Activated T-cell treated with anti-CD3 and anti-CD28 coated beads for 1 hour (primary cell): ENCODE data around the gene GPR119.
"Not testable (repeated sequence)": the region's sequence is repeated elsewhere in the genome, so short reads cannot be mapped to it uniquely, and the experiment has no call there.

Experiments used
- DNase-seq: peaks from one replicate; pipeline ENCODE4 v3.0.0-alpha.2; 2020; ENCODE audit warnings: low read depth

The GPR119 gene

GRCh38 chrX:130339408-130340222 is 45.9 kb downstream of the GPR119 start, which contains the start of gene SLC25A14:
Gene SLC25A14, plus strand, starts transcription at chrX:130339919. Its CDS starts 360 bp downstream, at chrX:130340279.
- DNase-seq, result peak; percentile 46

- not testable (repeated sequence) for DNase-seq
Observed at GRCh38 chrX:130338869-130339268, 46.6 kb downstream of the GPR119 start.

- no peak for DNase-seq
Observed at GRCh38 chrX:130336531-130336930, 48.9 kb downstream of the GPR119 start.
